ENCODE results near the gene ACSS1. TPM values are rescaled to one million over a fixed set of nuclear protein-coding genes. Genes with fewer than 3 reads are reported as not detected.

The ACSS1 gene
- total RNA-seq, 1 donor from 2014 or later = 1.8 TPM

DNA sequence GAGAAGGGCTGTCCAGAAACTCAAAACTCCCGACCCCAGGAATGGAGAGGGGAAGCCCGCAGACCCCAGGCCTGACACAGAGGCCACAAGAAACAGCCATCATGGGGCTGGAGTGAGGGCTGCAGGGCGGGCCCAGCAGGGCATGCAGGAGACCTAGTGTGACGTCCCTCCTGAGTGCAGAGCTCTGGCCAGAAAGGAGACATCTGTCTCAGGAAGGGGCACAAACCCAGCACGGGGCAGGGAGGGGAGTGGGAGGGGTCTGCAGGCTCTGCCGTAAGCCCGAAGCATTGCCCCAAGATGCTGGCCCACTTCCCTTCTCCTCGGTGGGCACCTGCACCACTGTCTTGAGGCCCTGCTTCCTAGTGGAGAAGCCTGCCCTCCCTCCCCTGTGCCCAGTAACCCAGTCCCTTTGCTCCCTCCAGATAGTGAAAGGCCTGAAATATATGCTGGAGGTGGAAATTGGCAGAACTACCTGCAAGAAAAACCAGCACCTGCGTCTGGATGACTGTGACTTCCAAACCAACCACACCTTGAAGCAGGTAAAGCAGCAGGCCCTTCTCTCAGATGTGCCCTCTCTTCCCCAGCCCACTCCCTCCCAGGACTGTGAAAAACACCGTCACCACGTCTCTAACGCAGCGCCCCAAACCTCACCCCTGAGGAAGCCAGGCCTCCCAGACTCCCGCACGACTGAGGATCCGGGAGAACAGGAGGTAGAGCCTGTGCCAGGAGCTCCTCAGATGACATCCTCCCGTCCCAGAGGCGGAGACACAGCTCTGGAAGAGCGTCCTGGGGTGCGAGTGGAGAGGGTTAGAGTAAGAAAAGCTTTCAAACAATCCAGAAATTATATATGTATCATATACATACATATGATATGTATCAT, 99.2 kb downstream of the ACSS1 start:
- Histone ChIP-seq H3K36me3 (ENCODE audit: control insufficient read depth, insufficient read depth, low read length) (peaks cover 16% of the 10 kb centered on the region), H3K27me3 (ENCODE audit: control insufficient read depth, insufficient read depth, low read length) (no peaks in the 10 kb centered on the region), H3K4me3 (ENCODE audit: low read depth, low read length) (no peak overlapping the region)
- FAIRE-seq (no peak), DNase-seq (ENCODE audit: low read depth) (no peak)
- TF ChIP-seq, protein P1, sequence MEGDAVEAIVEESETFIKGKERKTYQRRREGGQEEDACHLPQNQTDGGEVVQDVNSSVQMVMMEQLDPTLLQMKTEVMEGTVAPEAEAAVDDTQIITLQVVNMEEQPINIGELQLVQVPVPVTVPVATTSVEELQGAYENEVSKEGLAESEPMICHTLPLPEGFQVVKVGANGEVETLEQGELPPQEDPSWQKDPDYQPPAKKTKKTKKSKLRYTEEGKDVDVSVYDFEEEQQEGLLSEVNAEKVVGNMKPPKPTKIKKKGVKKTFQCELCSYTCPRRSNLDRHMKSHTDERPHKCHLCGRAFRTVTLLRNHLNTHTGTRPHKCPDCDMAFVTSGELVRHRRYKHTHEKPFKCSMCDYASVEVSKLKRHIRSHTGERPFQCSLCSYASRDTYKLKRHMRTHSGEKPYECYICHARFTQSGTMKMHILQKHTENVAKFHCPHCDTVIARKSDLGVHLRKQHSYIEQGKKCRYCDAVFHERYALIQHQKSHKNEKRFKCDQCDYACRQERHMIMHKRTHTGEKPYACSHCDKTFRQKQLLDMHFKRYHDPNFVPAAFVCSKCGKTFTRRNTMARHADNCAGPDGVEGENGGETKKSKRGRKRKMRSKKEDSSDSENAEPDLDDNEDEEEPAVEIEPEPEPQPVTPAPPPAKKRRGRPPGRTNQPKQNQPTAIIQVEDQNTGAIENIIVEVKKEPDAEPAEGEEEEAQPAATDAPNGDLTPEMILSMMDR (IDR thresholded peaks at IDR 0.05; ENCODE audit: insufficient read depth, low read length, severe bottlenecking) = no peak

DNA sequence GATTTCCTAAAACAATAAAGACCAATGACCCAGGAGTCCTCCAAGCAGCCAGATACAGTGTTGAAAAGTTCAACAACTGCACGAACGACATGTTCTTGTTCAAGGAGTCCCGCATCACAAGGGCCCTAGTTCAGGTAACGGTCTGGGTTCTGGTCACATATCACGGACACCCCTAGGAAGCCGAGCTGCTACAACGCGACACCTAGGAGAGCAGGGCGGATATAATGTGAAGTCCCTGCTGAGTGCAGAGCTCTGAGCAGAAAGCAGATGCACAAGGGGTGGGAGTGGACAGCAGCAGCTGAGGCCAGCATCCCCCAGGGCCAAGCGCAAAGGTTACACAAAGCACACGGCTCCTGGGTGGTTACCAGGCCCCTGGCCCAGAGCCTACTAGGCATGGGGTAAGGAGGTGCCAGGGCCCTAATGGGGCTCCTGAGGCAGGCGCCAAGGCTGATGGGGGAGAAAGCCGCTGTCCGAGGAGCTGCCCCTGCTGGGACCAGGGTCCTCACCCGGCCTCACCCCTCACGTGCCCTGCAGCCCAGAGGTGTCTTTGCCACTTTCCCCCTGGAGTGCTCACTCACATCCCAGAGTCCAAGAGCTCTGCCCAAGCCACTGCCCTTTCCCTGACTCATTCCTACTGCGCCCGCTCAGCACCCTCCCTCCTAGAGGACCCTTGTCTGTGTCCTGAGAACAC, 100.5 kb downstream of the ACSS1 start:
- no peak for FAIRE-seq
- peaks cover 9% of the 10 kb centered on the region for H3K36me3 ChIP-seq (ENCODE audit: control insufficient read depth, insufficient read depth, low read length)
- H3K4me3 ChIP-seq (ENCODE audit: low read depth, low read length) = no peak overlapping the region
- H3K27me3 ChIP-seq (ENCODE audit: control insufficient read depth, insufficient read depth, low read length) = no peaks in the 10 kb centered on the region
- no peak for DNase-seq (ENCODE audit: low read depth)
- TF ChIP-seq, protein P1 (IDR thresholded peaks at IDR 0.05; ENCODE audit: insufficient read depth, low read length, severe bottlenecking) = no peak

Other genes starting within 250 kb of the ACSS1 start
- not detected in 2 replicates for gene CST7, start 108.9 kb downstream of the ACSS1 start, total RNA-seq
- gene APMAP, start 65.4 kb downstream of the ACSS1 start, total RNA-seq = 207 and 221 TPM in 2 replicates
- gene VSX1, start 24.0 kb upstream of the ACSS1 start, total RNA-seq = not detected in 2 replicates
- 97.8 and 117 TPM in 2 replicates for gene ENTPD6, start 137.6 kb upstream of the ACSS1 start, total RNA-seq
- gene PYGB, start 189.9 kb upstream of the ACSS1 start, total RNA-seq = 213 and 243 TPM in 2 replicates

Measured in bronchial epithelial cell (primary cell).